ENCODE results near the gene CAMSAP2.

- TF ChIP-seq EZH2 (IDR thresholded peaks at IDR 0.05) (no peak), SIN3A (IDR thresholded peaks at IDR 0.05; ENCODE audit: low read depth) (no peak), ELF1 (IDR thresholded peaks at IDR 0.05; ENCODE audit: borderline replicate concordance, low read depth) (no peak), CTCF (IDR thresholded peaks at IDR 0.05 in 2 of 3, conservative IDR thresholded peaks at IDR 0.05 in 1 of 3; ENCODE audit: borderline replicate concordance in 1 of 3, insufficient read depth in 1 of 3, low read depth in 2 of 3, low read length in 2 of 3) (no peak), MAX (IDR thresholded peaks at IDR 0.05) (no peak), TCF7L2 (IDR thresholded peaks at IDR 0.05; ENCODE audit: borderline replicate concordance, extremely low read depth, insufficient read depth, insufficient read length) (no peak), EZH2phosphoT487 (IDR thresholded peaks at IDR 0.05; ENCODE audit: borderline replicate concordance) (no peak)
Observed at GRCh38 chr1:200720199-200720598, 18.5 kb upstream of the CAMSAP2 start.
